GM23338 (cell line): ENCODE data around the gene POLR2F. TPM values are rescaled to one million over a fixed set of nuclear protein-coding genes. Genes with fewer than 3 reads are reported as not detected.

Experiments used
- ATAC-seq: fragments of 200-7000 bp; cut with Tn5 transposase; 3 replicates; pipeline ENCODE4 v1.9.1; 2020
- DNase-seq: peaks from one replicate; pipeline ENCODE4 v3.0.0-alpha.2; 2015; ENCODE audit warnings: low spot score
- H2AFZ ChIP-seq: fragments of 200-600 bp; sonication (generic); 2 replicates; pipeline ENCODE4 v1.8.0; 2016; ENCODE audit warnings: antibody characterized with exemption, mild to moderate bottlenecking, moderate library complexity
- H3F3A ChIP-seq: fragments of 200-600 bp; sonication (generic); replicated peaks from 2 replicates; pipeline ENCODE4 v1.8.0; 2017; ENCODE audit warnings: antibody characterized with exemption, mixed run types, low read depth
- H3K27ac ChIP-seq: fragments of 200-600 bp; sonication (generic); 2 replicates; pipeline ENCODE4 v1.6.1; 2016; ENCODE audit warnings: low read depth
- H3K27me3 ChIP-seq: fragments of 200-600 bp; sonication (generic); 2 replicates; pipeline ENCODE4 v1.8.0; 2016; ENCODE audit warnings: mild to moderate bottlenecking, mixed run types, moderate library complexity; ENCODE audit not compliant: insufficient read depth
- H3K36me3 ChIP-seq: fragments of 200-600 bp; sonication (generic); 2 replicates; pipeline ENCODE4 v1.8.0; 2016; ENCODE audit warnings: mild to moderate bottlenecking; ENCODE audit not compliant: insufficient read depth
- H3K4me1 ChIP-seq: fragments of 200-600 bp; sonication (generic); 2 replicates; pipeline ENCODE4 v1.8.0; 2016; ENCODE audit warnings: mild to moderate bottlenecking, moderate library complexity; ENCODE audit not compliant: insufficient read depth
- H3K4me2 ChIP-seq: fragments of 200-600 bp; sonication (generic); 2 replicates; pipeline ENCODE4 v1.7.1; 2017; ENCODE audit warnings: mixed run types
- H3K4me3 ChIP-seq: fragments of 200-600 bp; sonication (generic); 2 replicates; pipeline ENCODE4 v1.6.1; 2016; ENCODE audit warnings: mixed run types
- H3K79me2 ChIP-seq: fragments of 200-600 bp; sonication (generic); replicated peaks from 2 replicates; pipeline ENCODE4 v1.8.0; 2017; ENCODE audit warnings: mild to moderate bottlenecking; ENCODE audit not compliant: insufficient read depth
- H3K9me2 ChIP-seq: fragments of 200-600 bp; sonication (generic); 2 replicates; pipeline ENCODE4 v1.8.0; 2017; ENCODE audit not compliant: insufficient read depth
- H4K20me1 ChIP-seq: fragments of 200-600 bp; sonication (generic); replicated peaks from 2 replicates; pipeline ENCODE4 v1.8.0; 2017; ENCODE audit warnings: mild to moderate bottlenecking; ENCODE audit not compliant: insufficient read depth
- H3K27ac Mint-ChIP-seq: 2 replicates; pipeline ENCODE4 v1.8.0; 2020; ENCODE audit warnings: inconsistent platforms, mild to moderate bottlenecking, moderate library complexity, mixed read lengths
- H3K27me3 Mint-ChIP-seq: 3 replicates; pipeline ENCODE4 v1.8.0; 2022; ENCODE audit warnings: low read depth, mild to moderate bottlenecking, moderate library complexity, mixed read lengths, inconsistent platforms; ENCODE audit not compliant: insufficient read depth, poor library complexity
- H3K36me3 Mint-ChIP-seq: 3 replicates; pipeline ENCODE4 v1.8.0; 2021; ENCODE audit warnings: low read depth, mild to moderate bottlenecking, inconsistent platforms, moderate library complexity, mixed read lengths
- H3K4me1 Mint-ChIP-seq: 3 replicates; pipeline ENCODE4 v1.8.0; 2020; ENCODE audit warnings: mild to moderate bottlenecking, inconsistent platforms, mixed read lengths
- H3K4me3 Mint-ChIP-seq: 3 replicates; pipeline ENCODE4 v1.8.0; 2021; ENCODE audit warnings: moderate library complexity, mild to moderate bottlenecking, inconsistent platforms, mixed read lengths
- H3K9me3 Mint-ChIP-seq: 3 replicates; pipeline ENCODE4 v1.8.0; 2020; ENCODE audit warnings: moderate library complexity, mild to moderate bottlenecking, inconsistent platforms, mixed read lengths
- ETS1 ChIP-seq: IDR thresholded peaks from 2 replicates; pipeline ENCODE4 v1.6.1; 2016; ENCODE audit warnings: antibody characterized with exemption
- EZH2 ChIP-seq: fragments of 200-600 bp; sonication (generic); IDR thresholded peaks from one replicate; pipeline ENCODE4 v1.8.0; 2017; ENCODE audit warnings: antibody characterized with exemption, mild to moderate bottlenecking, low read depth; ENCODE audit not compliant: unreplicated experiment
- EZH2phosphoT487 ChIP-seq: fragments of 200-600 bp; sonication (generic); IDR thresholded peaks from one replicate; pipeline ENCODE4 v1.8.1; 2018; ENCODE audit warnings: antibody characterized with exemption; ENCODE audit not compliant: unreplicated experiment
- JUNB ChIP-seq: IDR thresholded peaks from one replicate; pipeline ENCODE4 v1.6.1; 2016; ENCODE audit warnings: antibody characterized with exemption; ENCODE audit not compliant: unreplicated experiment
- NANOG ChIP-seq: IDR thresholded peaks from 2 replicates; pipeline ENCODE4 v1.6.1; 2016; ENCODE audit warnings: antibody characterized with exemption, borderline replicate concordance
- POLR2AphosphoS5 ChIP-seq: IDR thresholded peaks from 2 replicates; pipeline ENCODE4 v1.6.1; 2016; ENCODE audit warnings: antibody characterized with exemption, low read depth
- REST ChIP-seq: IDR thresholded peaks from one replicate; pipeline ENCODE4 v1.6.1; 2018; ENCODE audit warnings: antibody characterized with exemption; ENCODE audit not compliant: unreplicated experiment
- STAT1 ChIP-seq: IDR thresholded peaks from one replicate; pipeline ENCODE4 v1.6.1; 2016; ENCODE audit warnings: antibody characterized with exemption; ENCODE audit not compliant: unreplicated experiment
- ZNF114 ChIP-seq: fragments of 250-450 bp; sonication (Bioruptor Pico); IDR thresholded peaks from 2 replicates; pipeline ENCODE4 v1.5.0; 2020; ENCODE audit warnings: mild to moderate bottlenecking, moderate library complexity
- ZNF331 ChIP-seq: fragments of 250-450 bp; sonication (Bioruptor Pico); IDR thresholded peaks from 2 replicates; pipeline ENCODE4 v1.5.0; 2020; ENCODE audit warnings: low read depth, mild to moderate bottlenecking, moderate library complexity
- ZNF462 ChIP-seq: fragments of 250-450 bp; sonication (Bioruptor Pico); IDR thresholded peaks from 2 replicates; pipeline ENCODE4 v1.5.0; 2020; ENCODE audit warnings: mild to moderate bottlenecking, moderate library complexity
- polyA plus RNA-seq: library from polyadenylated mRNA; unstranded; fragments of >200 nt; fragmentation: Nextera tagmentation; extraction: Ambion mirVana; gene quantifications from 2 replicates; pipeline ENCODE4 v1.2.1, GENCODE V29; 2016
- total RNA-seq: library from RNA; depleted of rRNA; stranded (reverse); fragments of >200 nt; shearing (Covaris generic); gene quantifications from 2 replicates; pipeline ENCODE4 v1.2.3, GENCODE V29; 2014

Gene POLR2F
- total and polyA plus RNA-seq, 2 experiments from 2014 or later, result 144 to 429 TPM

GRCh38 chr22:37930952-37931440 lies 22.5 kb upstream of the POLR2F start (continued):
- TF ChIP-seq ETS1 (no peak), POLR2AphosphoS5 (no peak), NANOG (no peak), JUNB (no peak), ZNF331 (CRISPR knock-in tag) (no peak), EZH2 (no peak), ZNF114 (no peak), STAT1 (no peak), EZH2phosphoT487 (no peak)

GRCh38 chr22:37931893-37932389 lies 21.6 kb upstream of the POLR2F start:
- Histone ChIP-seq H3K79me2 (no peaks in the 10 kb centered on the region), H2AFZ (no peak overlapping the region), H3K36me3 (no peaks in the 10 kb centered on the region), H3K4me3 (no peak overlapping the region), H3K9me2 (no peaks in the 10 kb centered on the region), H3F3A (0 out of 2 replicates have a peak, but pooled peaks cover 7% of the 10 kb centered on the region), H3K4me2 (no peak overlapping the region), H4K20me1 (no peaks in the 10 kb centered on the region; the same call in 1 of the 2 replicates), H3K4me1 (no peaks in the 10 kb centered on the region), H3K27me3 (no peaks in the 10 kb centered on the region), H3K27ac (no peak overlapping the region)
- no peak overlapping the region for H3K27ac Mint-ChIP-seq
- H3K9me3 Mint-ChIP-seq, result no peaks in the 10 kb centered on the region
- peaks cover 17% of the 10 kb centered on the region for H3K36me3 Mint-ChIP-seq
- peaks cover 9% of the 10 kb centered on the region for H3K4me1 Mint-ChIP-seq
- DNase-seq (no peak), ATAC-seq (no peak)
- H3K4me3 Mint-ChIP-seq, result no peak overlapping the region
- H3K27me3 Mint-ChIP-seq, result peaks cover 8% of the 10 kb centered on the region
- TF ChIP-seq STAT1 (no peak), ZNF331 (CRISPR knock-in tag) (no peak), ETS1 (no peak), POLR2AphosphoS5 (no peak), ZNF462 (CRISPR knock-in tag) (no peak), EZH2 (no peak), REST (no peak), JUNB (no peak), ZNF114 (no peak), NANOG (no peak)
